ENCODE measurements around the gene FSTL5. TPM values are rescaled to one million over a fixed set of nuclear protein-coding genes. Genes with fewer than 3 reads are reported as not detected.

Gene FSTL5
- total RNA-seq, 1 experiment from 2014 or later, result not detected

GRCh38 chr4:161992317-161992716 is 171.5 kb downstream of the FSTL5 start:
- Histone ChIP-seq H3K9me3 (ENCODE audit: control insufficient read depth in 1 of 2, insufficient read depth in 1 of 2, low read depth in 1 of 2, low read length in 2 of 2) (no peaks in the 10 kb centered on the region), H3K4me3 (replicated peaks in 1 of 2; ENCODE audit: low read depth in 1 of 2, low read length in 2 of 2) (no peak overlapping the region), H3K27me3 (ENCODE audit: insufficient read depth, low read length) (no peaks in the 10 kb centered on the region), H3K27ac (ENCODE audit: low read depth, low read length) (no peak overlapping the region), H3K9ac (ENCODE audit: low read length) (no peak overlapping the region), H3K4me2 (ENCODE audit: low read length) (no peak overlapping the region), H3K36me3 (ENCODE audit: control insufficient read depth in 1 of 2, insufficient read depth in 2 of 2, low read length in 2 of 2) (no peaks in the 10 kb centered on the region), H3K9me2 (ENCODE audit: insufficient read depth) (no peaks in the 10 kb centered on the region), H4K20me1 (ENCODE audit: insufficient read depth) (no peaks in the 10 kb centered on the region), H3K4me1 (ENCODE audit: control insufficient read depth in 1 of 2, insufficient read depth in 2 of 2, low read length in 2 of 2) (no peaks in the 10 kb centered on the region), H2AFZ (ENCODE audit: low read depth, low read length, poor library complexity, severe bottlenecking) (no peak overlapping the region), H3K79me2 (ENCODE audit: insufficient read depth, low read length) (no peaks in the 10 kb centered on the region)
- TF ChIP-seq SRF (IDR thresholded peaks at IDR 0.05; ENCODE audit: low read depth), result no peak
- no peak for TF ChIP-seq ELF1 (IDR thresholded peaks at IDR 0.05; ENCODE audit: borderline replicate concordance, low read depth)
- TF ChIP-seq YY1 (IDR thresholded peaks at IDR 0.05; ENCODE audit: extremely low read depth, insufficient replicate concordance, low read depth, low read length), result no peak
- no peak for TF ChIP-seq ZFX (IDR thresholded peaks at IDR 0.05)
- no peak for TF ChIP-seq POLR2A (IDR thresholded peaks at IDR 0.05; ENCODE audit: borderline replicate concordance, extremely low read depth, insufficient read depth, insufficient read length)
- TF ChIP-seq EZH2phosphoT487 (IDR thresholded peaks at IDR 0.05; ENCODE audit: borderline replicate concordance), result no peak
- no peak for TF ChIP-seq POLR2AphosphoS5 (IDR thresholded peaks at IDR 0.05; ENCODE audit: low read depth, low read length)
- no peak for TF ChIP-seq ZBTB33 (IDR thresholded peaks at IDR 0.05; ENCODE audit: extremely low read depth, insufficient replicate concordance, low read length)
- no peak for TF ChIP-seq MAX (IDR thresholded peaks at IDR 0.05)
- TF ChIP-seq EZH2 (IDR thresholded peaks at IDR 0.05), result no peak
- RAD21 ChIA-PET (ENCODE audit: low non-redundant PET in 1 of 2, low total read pairs in 2 of 2, uncharacterized antibody in 2 of 2, unreplicated experiment in 2 of 2), result interaction anchor here in 1 of 2 experiments (0.7 kb wide), 1 partner anchor 1662 kb away, joined by 3 read pairs; no protein-coding TSS in a partner anchor
- ATAC-seq (no peak), DNase-seq (ENCODE audit: low read depth, low spot score) (no peak)
- CTCF ChIA-PET, result no interaction called here
- no TSS peak for BruUV-seq (replicated peaks)
- POLR2A ChIA-PET, result no interaction called here
- intact Hi-C loops (cut with micrococcal nuclease), result no loop called here
